ENCODE results near the gene MYLK.

Gene MYLK

DNA sequence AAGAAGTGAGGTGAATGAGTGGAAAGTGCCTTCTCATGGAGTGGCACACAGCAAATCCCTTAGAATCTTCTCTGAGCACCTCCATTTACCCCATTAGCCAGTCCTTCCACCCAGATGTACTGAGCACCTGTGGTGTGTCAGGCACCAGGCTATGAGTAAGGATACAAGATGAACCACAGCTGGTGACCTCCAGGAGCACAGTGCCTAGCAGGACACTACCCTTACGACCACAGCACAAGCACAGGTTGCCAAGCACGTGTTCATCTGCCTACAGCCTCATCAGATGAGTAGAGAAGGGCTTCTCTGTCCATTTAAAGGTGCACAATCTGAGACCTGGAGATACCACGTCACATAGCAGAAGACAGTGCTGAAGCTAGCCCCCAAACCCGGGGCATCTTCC, 6.2 kb downstream of the MYLK start:
- no peak for DNase-seq (ENCODE audit: low spot score)

- DNase-seq (ENCODE audit: low spot score) = no peak
Measured at GRCh38 chr3:123877466-123877865, 6.7 kb downstream of the MYLK start.

DNA sequence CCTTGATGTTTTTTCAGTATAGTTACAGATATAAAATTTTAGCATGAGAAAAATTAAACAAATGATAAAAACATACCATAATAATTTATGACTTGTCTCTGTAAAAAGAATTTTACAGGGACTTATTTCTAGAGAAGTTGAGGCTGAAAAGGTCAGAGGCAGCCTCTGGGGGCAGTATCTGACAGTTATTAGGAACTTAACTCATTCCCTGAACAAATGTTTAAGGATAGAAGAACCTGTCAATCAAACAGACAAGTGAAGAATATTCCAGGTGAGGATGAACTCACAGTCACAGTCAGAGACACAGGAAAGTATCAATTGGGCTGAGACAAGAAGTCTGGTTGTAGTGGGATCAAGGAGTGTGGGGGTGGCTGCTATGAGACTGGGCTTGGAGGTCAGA, 7.3 kb downstream of the MYLK start:
- no peak for DNase-seq (ENCODE audit: low spot score)

DNA sequence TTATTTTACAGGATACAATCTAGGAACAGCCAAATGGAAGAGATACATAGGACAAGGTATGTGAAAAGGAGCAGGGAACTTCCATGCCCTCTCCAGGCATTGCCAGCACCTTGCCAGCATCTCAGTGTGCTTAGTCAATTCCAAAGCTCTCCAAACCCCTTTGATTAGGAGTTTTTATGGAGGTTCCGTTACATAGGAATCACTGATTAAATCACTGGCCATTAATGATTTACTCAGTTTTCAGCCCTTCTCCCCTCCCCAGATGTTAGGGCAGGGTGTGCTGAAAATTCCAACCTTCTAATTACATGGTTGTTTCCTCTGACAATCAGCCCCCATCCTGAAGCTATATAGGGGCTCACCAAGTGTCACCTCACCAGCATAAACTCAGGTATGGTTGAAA, 11.5 kb downstream of the MYLK start:
- no peak for DNase-seq (ENCODE audit: low spot score)

- no peak for DNase-seq (ENCODE audit: low spot score)
Measured at GRCh38 chr3:123871946-123872345, 12.2 kb downstream of the MYLK start.

GRCh38 chr3:123870033-123870432, 14.1 kb downstream of the MYLK start:
- peak; percentile 66 for DNase-seq (ENCODE audit: low spot score)

DNA sequence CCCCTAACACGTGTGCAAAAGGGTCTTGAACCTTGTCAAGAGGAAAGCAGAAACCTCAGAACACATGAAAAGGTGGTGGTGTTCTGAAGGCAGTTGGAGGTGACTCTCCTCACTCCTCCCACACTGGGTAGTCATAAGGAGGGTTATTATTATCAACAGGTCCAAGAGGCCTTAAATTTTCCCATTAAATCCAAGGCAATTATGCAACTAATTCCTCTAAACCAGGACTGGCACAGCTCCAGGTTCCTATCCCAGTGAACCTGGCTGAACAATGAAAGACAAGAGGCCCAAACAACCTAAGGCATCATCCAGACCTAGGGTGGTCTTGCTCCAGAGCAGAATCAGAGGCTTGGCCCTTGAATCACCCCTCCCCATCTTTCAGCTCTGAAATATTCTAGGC, 15.0 kb downstream of the MYLK start:
- no peak for DNase-seq (ENCODE audit: low spot score)

DNA sequence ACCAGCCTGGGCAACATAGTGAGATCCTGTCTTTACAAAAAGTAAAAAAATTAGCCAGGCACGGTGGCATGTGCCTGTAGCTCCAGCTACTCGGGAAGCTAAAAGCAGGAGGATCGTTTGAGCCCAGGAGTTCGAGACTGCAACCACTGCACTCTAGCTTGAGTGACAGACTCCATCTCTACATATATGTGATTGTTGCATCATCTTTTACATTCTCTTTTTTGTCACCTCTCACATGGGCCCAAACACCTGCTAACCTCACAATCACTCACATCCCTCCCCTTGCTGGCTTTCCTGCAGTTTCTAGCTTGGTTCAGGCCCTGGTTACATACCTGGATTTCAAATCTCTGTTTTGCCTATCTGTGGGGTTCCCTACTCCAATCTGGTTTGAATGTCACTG, 19.4 kb downstream of the MYLK start:
- no peak for DNase-seq (ENCODE audit: low spot score)

DNA sequence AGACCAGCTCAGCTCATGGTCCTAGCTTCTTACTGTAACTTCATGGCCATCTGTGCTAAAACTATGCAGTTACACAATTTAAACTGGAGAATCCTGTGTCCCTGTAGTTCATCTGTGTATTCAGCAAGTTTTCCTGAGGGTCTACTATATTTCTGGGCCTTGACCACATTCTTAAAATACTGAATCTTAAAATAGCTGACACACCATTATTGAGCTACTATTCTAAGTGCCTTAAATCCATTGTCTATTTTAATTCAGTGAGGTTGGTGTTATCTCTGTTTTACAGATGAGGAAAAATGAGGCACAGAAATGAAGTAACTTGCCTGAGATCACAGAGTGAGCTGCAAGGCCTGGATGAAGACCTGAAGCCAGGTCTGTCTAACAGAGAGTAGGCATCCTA, 22.0 kb downstream of the MYLK start:
- DNase-seq (ENCODE audit: low spot score) = no peak

DNA sequence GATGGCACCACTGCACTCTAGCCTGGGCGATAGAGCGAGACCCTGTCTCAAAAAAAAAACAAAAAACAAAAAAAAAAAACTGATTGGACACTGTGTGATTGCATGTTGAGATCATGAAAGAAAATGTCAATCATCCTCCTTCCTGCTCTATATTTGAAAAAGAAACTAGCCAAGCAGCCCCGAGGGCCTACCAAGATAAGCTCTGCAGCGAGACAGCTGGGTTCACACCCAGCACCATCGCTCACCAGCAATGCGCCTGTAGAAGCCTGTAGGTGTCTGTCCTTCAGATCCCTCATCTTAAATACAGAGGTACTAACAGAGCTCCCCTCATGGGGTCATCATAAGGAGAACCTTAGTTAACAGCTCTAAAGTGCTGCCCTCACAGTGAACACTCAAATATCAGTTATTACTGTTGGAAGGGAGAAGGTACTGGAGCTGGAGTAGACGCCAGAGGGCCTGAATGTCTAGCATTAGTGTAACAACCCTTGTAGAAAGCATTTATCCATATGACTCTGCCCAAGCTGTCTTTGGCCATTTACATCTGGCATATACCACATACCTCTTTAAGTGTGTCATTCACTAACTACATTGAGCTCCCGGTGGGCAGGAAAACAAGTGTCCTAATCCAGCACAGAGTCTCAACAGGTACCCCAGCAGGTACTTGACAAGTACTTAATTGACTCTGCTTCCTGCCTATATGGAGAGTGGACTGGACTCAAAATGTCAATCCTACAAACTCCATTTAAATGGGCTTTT, 22.9 kb downstream of the MYLK start:
- no peak for DNase-seq (ENCODE audit: low spot score)

DNA sequence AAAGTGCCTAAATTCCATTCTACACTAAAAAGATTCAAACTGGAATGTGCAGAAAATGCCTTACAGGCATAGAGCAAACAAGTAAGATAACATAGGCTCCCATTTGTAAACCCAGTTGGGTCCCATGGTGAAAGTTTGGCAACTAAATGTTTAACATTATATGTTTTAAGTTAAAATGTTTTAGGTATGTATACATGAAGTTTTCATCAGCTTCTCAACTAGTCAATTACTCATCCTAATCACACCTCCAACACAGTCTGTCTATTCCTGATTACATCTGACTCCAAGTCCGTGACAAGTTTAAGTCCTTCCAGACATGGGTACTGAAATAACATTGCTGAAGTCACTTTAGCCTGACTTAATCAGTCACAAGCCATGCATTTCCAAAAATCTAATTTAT, 25.0 kb downstream of the MYLK start:
- DNase-seq (ENCODE audit: low spot score) = no peak

DNA sequence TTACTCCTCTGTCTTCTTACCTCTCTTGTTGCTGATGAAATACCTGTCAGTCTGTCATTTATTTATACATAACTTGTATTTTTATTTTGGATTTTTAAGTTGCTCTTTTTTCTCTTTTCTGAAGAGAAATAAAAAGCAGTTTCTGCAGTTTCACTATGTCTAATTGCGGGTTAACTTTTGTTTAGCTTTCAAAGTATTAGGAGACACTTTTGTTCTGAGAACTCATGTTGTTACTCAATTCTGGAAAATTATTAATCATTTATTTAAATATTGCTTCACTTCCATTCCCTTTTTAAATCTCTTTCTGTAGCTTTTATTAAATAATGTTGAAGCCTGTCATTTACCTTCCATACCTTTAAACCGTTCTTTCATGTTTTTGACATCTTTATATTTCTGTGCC, 29.2 kb downstream of the MYLK start:
- DNase-seq (ENCODE audit: low spot score) = no peak

DNA sequence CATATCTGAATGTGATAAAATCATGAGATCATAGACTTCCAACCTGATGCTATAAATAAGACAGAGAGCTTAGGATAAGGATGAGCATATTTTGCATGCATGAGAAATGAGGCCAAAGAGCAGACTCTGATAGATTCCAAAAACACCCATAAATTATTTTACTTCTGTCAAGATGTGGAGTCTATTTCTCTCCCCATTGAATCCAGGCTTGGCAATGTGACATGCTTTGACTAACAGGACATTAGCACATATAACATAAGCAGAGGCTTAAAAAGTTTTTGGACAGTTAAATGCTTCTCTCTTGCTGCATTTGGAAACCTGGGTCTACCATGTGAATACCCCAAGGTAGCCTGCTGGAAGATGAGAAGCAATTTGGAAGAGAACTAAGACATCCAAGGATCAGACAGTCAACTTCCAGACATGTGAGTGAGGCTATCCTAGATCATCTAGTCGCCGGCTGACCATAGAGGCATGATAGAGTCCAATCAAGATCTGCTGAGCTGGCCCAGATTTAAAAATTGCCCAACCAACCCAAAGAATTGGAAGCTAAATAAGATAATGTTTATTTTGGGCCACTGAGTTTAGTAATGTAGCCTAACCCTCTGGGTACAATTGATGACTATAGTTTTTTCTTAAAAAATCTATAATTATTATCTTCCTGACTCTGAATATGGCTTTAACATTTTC, 30.3 kb downstream of the MYLK start:
- DNase-seq (ENCODE audit: low spot score) = no peak

GRCh38 chr3:123847209-123847608, 36.9 kb downstream of the MYLK start:
- DNase-seq (ENCODE audit: low spot score) = no peak

DNA sequence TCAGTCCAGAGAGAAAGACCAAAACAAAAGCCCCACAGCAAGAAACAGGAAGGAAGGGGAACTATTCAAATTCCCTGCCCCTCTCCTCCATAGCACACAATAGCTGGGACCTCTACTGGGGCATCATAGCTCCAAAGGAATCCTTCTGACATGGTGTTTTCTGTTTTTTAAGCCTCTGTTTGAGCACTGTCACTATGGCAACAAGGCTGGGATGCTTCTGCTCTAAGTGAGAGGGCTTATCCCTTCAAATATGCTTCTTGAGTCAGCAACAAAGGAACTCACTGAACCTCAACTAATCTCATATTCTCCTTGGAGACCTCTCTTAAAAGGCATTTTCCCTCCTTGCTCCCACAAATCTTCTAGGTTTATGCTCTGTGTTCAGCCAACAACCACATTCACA, 40.5 kb downstream of the MYLK start:
- DNase-seq (ENCODE audit: low spot score) = peak; percentile 27

DNA sequence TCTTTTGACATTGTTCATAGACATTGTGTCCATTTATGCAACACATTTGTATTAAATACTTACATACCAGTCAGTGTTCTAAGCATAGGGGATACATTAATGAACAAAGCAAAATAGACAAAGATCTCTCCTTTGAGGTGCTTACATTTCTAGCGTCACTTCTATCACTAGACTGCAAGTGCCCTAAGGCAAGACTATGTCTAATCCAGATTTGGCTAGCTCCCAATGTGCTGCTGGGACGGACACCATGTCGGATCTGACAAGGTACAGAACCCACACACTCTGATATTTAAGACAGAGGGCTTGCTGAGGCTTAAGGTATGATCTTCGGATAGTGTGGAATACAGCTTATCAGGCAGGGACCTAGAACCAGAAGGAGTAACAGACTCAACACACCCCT, 41.4 kb downstream of the MYLK start:
- no peak for DNase-seq (ENCODE audit: low spot score)

GRCh38 chr3:123841476-123842238, 42.5 kb downstream of the MYLK start:
- DNase-seq (ENCODE audit: low spot score) = no peak

DNA sequence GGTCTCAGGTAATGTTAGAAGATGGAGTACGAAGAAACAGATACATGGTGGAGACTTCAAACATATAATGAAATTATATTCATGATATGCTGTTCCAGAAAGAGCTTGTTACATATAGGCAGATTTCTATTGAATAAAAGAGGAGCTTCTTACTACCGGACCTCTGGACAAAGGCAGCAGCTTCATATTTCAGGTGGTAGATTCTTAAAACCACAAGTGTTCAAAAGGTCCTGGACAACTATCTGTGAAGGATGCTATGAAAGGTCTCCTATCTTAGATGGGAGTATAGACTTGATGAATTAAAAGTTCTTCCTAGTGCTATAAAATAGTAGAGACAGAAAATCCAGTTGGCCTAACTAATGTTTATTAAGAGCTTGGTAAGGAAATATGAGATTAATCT, 43.2 kb downstream of the MYLK start:
- DNase-seq (ENCODE audit: low spot score) = no peak

- DNase-seq (ENCODE audit: low spot score) = no peak
Measured at GRCh38 chr3:123837858-123838257, 46.3 kb downstream of the MYLK start.

DNA sequence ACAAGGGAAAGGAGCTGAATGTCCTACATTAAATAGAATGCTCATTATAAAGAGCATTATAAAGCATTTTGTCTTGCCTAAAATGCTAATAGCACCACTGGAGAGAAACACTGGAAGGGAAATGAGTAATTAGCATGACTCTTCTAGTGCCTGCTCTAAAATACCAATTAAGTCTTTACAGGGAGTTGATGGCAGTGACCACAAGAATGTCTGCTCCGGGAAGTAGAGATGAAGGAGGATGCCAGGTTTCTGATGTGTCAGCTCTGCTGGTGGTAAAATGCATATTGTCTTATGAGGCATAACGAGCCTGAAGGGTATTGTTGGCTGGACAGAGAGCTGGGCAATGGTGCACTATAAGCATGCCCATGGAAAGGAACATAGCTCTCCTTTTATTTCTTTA, 49.5 kb downstream of the MYLK start:
- DNase-seq (ENCODE audit: low spot score) = no peak

- DNase-seq (ENCODE audit: low spot score) = no peak
Measured at GRCh38 chr3:123833398-123833785, 50.7 kb downstream of the MYLK start.

- no peak for DNase-seq (ENCODE audit: low spot score)
Measured at GRCh38 chr3:123832692-123833397, 51.3 kb downstream of the MYLK start.

GRCh38 chr3:123831420-123831819, 52.7 kb downstream of the MYLK start:
- no peak for DNase-seq (ENCODE audit: low spot score)

All from hepatic stellate cell (primary cell).